A673 (cell line): ENCODE data around the gene NPRL2.

ENCODE experiments used
- EZH2 ChIP-seq: fragments of 200-600 bp; sonication (generic); IDR thresholded peaks from 2 replicates; pipeline ENCODE4 v1.6.1; 2017; ENCODE audit warnings: borderline replicate concordance, low read depth, mild to moderate bottlenecking, mixed read lengths, antibody characterized with exemption, low read length; ENCODE audit not compliant: poor library complexity, severe bottlenecking
- TF ChIP-seq, protein P1 (sequence below): fragments of 300-800, 200-600 bp; sonication (generic); conservative IDR thresholded peaks from 2 replicates; pipeline ENCODE4 v1.5.1; 2017; ENCODE audit warnings: low read depth, mild to moderate bottlenecking, antibody characterized with exemption, low read length, moderate library complexity, mixed read lengths

DNA sequence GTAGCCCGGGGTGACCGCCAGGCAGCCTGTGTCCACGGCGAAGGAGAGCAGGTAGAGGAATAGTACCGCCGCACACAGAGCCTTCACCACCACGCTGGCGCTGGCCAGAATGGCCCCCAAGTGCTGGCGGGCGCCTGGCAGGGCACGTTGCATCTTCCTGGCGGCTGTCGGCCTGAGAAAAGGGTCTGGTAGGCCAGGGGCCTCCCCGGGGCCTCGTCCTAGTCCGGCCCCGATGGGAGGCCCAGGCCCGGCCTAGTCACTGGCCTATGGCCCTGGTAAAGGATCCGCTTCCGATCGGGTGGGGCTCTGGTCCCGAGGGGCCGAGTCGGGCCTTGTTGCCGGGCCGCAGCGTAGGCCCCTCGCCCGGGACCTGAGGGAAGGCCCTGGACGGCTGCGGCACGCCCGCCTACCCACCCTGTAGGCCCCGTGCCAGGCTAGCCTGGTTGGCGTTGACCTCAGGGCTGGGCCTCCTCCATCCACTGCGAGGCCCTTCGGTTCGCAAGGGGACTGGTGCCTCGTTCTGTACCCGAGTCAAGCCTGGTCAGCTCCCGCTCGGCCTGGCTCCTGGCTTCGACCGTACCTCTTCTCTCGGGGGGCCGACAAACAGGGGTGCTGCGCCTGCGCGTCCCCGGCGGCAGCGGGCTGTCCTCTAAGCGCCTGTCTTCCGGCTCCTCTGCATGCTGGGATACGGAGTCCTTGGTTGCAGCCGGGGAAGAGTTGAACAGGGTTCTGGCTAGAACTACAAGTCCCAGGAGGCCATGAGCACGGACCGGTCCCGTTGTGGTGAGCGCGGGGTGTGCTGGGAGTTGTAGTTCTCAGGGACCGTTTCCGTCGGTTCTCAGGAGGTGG, 8.6 kb upstream of the NPRL2 start, which contains the start of gene TMEM115:
- TF ChIP-seq, protein P1, sequence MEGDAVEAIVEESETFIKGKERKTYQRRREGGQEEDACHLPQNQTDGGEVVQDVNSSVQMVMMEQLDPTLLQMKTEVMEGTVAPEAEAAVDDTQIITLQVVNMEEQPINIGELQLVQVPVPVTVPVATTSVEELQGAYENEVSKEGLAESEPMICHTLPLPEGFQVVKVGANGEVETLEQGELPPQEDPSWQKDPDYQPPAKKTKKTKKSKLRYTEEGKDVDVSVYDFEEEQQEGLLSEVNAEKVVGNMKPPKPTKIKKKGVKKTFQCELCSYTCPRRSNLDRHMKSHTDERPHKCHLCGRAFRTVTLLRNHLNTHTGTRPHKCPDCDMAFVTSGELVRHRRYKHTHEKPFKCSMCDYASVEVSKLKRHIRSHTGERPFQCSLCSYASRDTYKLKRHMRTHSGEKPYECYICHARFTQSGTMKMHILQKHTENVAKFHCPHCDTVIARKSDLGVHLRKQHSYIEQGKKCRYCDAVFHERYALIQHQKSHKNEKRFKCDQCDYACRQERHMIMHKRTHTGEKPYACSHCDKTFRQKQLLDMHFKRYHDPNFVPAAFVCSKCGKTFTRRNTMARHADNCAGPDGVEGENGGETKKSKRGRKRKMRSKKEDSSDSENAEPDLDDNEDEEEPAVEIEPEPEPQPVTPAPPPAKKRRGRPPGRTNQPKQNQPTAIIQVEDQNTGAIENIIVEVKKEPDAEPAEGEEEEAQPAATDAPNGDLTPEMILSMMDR: no peak
- no peak for TF ChIP-seq EZH2
